Parathyroid adenoma (tissue), 2 donors: ENCODE data around the gene NOC4L.
"Not testable (repeated sequence)": the region's sequence is repeated elsewhere in the genome, so short reads cannot be mapped to it uniquely, and the experiment has no call there.

Source experiments
- H2AFZ ChIP-seq: fragments of 300-600 bp; sonication (generic); one replicate; pipeline ENCODE4 v1.7.0; 2017; ENCODE audit warnings: antibody characterized with exemption, mild to moderate bottlenecking
- H3K27ac ChIP-seq: fragments of 300-600 bp; sonication (generic); one replicate; pipeline ENCODE4 v1.7.0; 2017
- H3K27me3 ChIP-seq: fragments of 300-600 bp; sonication (generic); one replicate; pipeline ENCODE4 v1.7.0; 2017; ENCODE audit warnings: low read length; ENCODE audit not compliant: control insufficient read depth, insufficient read depth
- H3K36me3 ChIP-seq: fragments of 300-600 bp; sonication (generic); one replicate; pipeline ENCODE4 v1.7.0; 2017; ENCODE audit warnings: low read length; ENCODE audit not compliant: control insufficient read depth, insufficient read depth
- H3K4me1 ChIP-seq: fragments of 300-600 bp; sonication (generic); one replicate; pipeline ENCODE4 v1.7.0; 2017; ENCODE audit warnings: control low read depth
- H3K4me2 ChIP-seq: fragments of 300-600 bp; sonication (generic); one replicate; pipeline ENCODE4 v1.7.0; 2017; ENCODE audit warnings: low read length
- H3K4me3 ChIP-seq: fragments of 300-600 bp; sonication (generic); one replicate; pipeline ENCODE4 v1.7.0; 2017; ENCODE audit warnings: low read depth, low read length
- H3K79me2 ChIP-seq: fragments of 300-600 bp; sonication (generic); one replicate; pipeline ENCODE4 v1.7.0; 2017; ENCODE audit warnings: control low read depth
- H3K9ac ChIP-seq: fragments of 300-600 bp; sonication (generic); one replicate; pipeline ENCODE4 v1.7.0; 2017; ENCODE audit warnings: mild to moderate bottlenecking
- H3K9me3 ChIP-seq: fragments of 300-600 bp; sonication (generic); one replicate; pipeline ENCODE4 v1.7.0; 2017; ENCODE audit warnings: low read length; ENCODE audit not compliant: control insufficient read depth
- TF ChIP-seq, protein P1 (sequence below): fragments of 300-600 bp; sonication (generic); IDR thresholded peaks from one replicate; pipeline ENCODE4 v1.7.0; 2017; ENCODE audit warnings: antibody characterized with exemption, mild to moderate bottlenecking
- donor health status: primary hyperparathyroidism.

Gene NOC4L

DNA sequence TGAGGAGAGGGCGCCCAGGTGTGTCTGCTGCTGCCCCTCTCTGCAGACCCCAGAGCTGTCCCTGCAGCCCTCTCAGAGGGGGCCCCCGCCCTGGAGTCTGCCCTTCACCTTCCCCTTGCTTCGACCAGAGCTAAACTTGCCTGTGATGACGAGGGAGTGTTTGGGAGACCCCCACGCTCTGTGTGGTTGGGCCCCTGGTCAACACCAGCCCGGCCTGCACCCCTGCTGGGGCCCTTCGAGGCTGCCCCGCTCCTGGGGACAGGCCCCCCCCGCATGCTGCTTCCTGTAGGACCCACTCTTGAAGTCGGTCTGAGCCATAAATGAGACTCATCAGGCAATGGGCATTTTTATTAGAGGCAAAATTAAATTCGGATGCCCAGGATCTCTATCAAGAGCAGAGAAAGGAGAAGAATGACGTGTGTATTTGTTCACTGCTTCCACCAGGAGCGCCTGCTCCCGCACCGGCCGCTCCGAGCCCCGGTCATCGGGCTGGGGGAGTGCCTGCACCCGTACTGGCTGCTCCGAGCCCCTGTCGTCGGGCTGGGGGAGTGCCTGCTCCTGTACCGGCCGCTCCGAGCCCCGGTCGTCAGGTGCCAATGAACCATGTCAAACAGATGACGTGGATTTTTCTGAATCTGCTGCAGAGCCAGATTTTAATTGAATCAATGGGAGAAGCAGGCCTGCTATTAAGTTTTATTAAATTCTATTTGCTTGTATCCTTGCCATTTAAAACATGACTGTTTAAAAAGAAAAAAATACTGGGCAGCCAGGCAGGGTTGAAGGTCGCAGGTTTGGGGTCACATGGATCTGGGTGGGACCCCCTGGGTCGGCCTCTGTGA is 47.7 kb downstream of the NOC4L start:
- Histone ChIP-seq H3K79me2 (no peaks in the 10 kb centered on the region), H3K27me3 (no peaks in the 10 kb centered on the region), H3K9ac (no peak overlapping the region), H2AFZ (no peak overlapping the region), H3K4me2 (no peak overlapping the region), H3K4me1 (peaks cover 7% of the 10 kb centered on the region), H3K4me3 (no peak overlapping the region), H3K27ac (no peak overlapping the region), H3K9me3 (no peaks in the 10 kb centered on the region), H3K36me3 (no peaks in the 10 kb centered on the region)
- TF ChIP-seq, protein P1, sequence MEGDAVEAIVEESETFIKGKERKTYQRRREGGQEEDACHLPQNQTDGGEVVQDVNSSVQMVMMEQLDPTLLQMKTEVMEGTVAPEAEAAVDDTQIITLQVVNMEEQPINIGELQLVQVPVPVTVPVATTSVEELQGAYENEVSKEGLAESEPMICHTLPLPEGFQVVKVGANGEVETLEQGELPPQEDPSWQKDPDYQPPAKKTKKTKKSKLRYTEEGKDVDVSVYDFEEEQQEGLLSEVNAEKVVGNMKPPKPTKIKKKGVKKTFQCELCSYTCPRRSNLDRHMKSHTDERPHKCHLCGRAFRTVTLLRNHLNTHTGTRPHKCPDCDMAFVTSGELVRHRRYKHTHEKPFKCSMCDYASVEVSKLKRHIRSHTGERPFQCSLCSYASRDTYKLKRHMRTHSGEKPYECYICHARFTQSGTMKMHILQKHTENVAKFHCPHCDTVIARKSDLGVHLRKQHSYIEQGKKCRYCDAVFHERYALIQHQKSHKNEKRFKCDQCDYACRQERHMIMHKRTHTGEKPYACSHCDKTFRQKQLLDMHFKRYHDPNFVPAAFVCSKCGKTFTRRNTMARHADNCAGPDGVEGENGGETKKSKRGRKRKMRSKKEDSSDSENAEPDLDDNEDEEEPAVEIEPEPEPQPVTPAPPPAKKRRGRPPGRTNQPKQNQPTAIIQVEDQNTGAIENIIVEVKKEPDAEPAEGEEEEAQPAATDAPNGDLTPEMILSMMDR = no peak

DNA sequence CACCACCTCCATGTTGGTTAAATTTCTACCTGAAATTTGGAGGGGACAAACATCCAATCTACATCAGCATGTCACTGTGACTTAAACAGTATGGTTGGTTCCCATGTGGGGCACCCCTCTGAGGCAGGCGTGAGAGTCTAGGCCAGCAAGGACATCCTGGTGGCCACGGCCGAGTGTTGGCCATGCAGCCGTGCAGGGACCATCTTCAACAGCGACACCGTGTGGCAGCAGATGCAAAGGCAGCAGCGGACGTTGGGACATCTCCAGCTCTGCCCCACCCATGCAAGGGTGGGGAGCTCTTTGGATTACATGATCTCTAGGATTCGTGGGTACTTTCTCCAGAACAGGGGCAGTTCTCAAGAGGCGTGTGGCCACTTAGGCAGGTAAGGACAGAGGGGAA is 49.8 kb downstream of the NOC4L start:
- no peaks in the 10 kb centered on the region for H3K79me2 ChIP-seq
- H3K27me3 ChIP-seq = no peaks in the 10 kb centered on the region
- H3K4me2 ChIP-seq = no peak overlapping the region
- TF ChIP-seq, protein P1 = no peak
- no peak overlapping the region for H3K9ac ChIP-seq
- no peak overlapping the region for H3K27ac ChIP-seq
- no peaks in the 10 kb centered on the region for H3K9me3 ChIP-seq
- peaks cover 7% of the 10 kb centered on the region for H3K4me1 ChIP-seq
- no peak overlapping the region for H3K4me3 ChIP-seq
- no peak overlapping the region for H2AFZ ChIP-seq
- no peaks in the 10 kb centered on the region for H3K36me3 ChIP-seq

DNA sequence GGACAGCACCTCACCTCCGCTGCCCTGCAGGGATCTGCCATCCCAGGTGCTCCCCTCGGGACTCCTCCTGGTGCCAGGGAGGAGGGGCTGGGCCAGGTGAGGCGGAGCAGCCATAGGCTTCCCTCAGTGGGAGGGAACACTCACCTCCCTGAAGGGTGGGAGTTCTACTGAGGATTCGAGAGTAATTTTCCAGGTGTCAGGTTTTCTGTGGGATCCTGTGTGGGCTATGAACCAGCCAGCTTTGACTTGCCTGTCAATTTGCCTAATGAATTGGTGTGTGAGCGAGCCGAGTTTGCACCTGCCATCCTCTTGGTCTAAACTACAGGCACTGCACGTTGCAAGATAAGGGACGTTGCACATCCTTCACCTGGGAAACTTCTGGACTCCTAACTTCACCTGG is 50.3 kb downstream of the NOC4L start:
- Histone ChIP-seq H3K4me3 (no peak overlapping the region), H3K27ac (no peak overlapping the region), H3K4me2 (no peak overlapping the region), H3K27me3 (no peaks in the 10 kb centered on the region), H3K9ac (no peak overlapping the region), H3K4me1 (peaks cover 4% of the 10 kb centered on the region), H3K9me3 (no peaks in the 10 kb centered on the region), H3K79me2 (no peaks in the 10 kb centered on the region), H3K36me3 (no peaks in the 10 kb centered on the region), H2AFZ (no peak overlapping the region)
- TF ChIP-seq, protein P1 = no peak

- H3K4me3 ChIP-seq, H3K27ac ChIP-seq, H3K9ac ChIP-seq, H3K4me1 ChIP-seq, H3K9me3 ChIP-seq, H3K36me3 ChIP-seq, H3K27me3 ChIP-seq, H3K79me2 ChIP-seq, H2AFZ ChIP-seq, H3K4me2 ChIP-seq: not testable (repeated sequence)
Measured at GRCh38 chr12:132195242-132195641, 51.0 kb downstream of the NOC4L start.

DNA sequence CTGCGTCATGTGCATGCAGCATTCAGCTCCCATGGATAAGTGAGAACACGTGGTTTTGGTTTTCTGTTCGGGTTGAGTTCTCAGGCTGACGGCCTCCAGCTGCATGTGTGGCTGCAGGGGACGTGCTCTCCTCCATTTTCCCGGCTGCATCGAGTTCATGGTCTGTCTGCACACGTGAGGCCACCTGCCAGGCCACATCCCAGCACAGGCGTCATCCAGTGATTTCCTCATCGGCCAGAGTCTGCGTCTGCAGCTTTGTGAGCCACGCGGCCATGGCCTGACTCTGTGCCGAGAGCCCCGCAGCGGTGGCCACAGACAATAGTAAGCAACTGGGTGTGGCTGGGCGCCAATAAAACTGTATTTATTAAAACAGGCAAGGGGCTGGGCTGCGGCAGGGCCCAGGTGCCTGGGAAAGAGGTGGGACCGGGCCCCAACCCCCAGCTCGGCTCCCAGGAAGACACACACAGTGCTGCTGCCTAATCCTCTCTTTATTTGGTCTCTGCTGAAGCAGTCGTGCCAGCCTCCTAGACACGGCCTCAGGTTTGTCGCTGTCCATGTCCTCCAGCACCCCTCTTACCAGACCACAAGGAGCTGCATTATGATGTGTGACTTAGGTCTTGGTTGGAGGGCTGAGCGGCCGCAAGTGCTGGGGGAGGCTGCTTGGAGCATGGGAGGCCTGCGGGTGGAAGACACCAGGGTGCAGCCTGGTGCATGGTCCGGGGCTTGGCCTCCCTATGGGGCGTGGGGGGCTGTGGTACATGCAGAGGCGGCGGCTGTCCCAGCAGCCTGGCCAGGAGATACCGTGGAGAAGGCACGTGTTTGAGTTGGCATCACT is 52.0 kb downstream of the NOC4L start:
- Histone ChIP-seq H3K4me2 (no peak overlapping the region), H3K79me2 (no peaks in the 10 kb centered on the region), H3K4me3 (no peak overlapping the region), H3K36me3 (no peaks in the 10 kb centered on the region), H3K27ac (no peak overlapping the region), H3K9ac (no peak overlapping the region), H3K4me1 (no peaks in the 10 kb centered on the region), H2AFZ (no peak overlapping the region), H3K9me3 (no peaks in the 10 kb centered on the region), H3K27me3 (no peaks in the 10 kb centered on the region)
- TF ChIP-seq, protein P1 = no peak
